Retina (tissue), 1 donor: ENCODE measurements around the gene CCDC85A.

Experiments
- DNase-seq: peaks from one replicate; pipeline ENCODE4 v3.0.0-alpha.2; 2016

The CCDC85A gene

GRCh38 chr2:56314796-56315195 lies 131.0 kb downstream of the CCDC85A start:
- no peak for DNase-seq

- no peak for DNase-seq
Observed at GRCh38 chr2:56315376-56315775, 131.6 kb downstream of the CCDC85A start.

GRCh38 chr2:56316011-56316410 lies 132.2 kb downstream of the CCDC85A start:
- DNase-seq: no peak

GRCh38 chr2:56318147-56318546 lies 134.4 kb downstream of the CCDC85A start:
- no peak for DNase-seq

- DNase-seq: no peak
Observed at GRCh38 chr2:56325661-56326345, 142.0 kb downstream of the CCDC85A start.

- DNase-seq: no peak
Observed at GRCh38 chr2:56326346-56326741, 142.6 kb downstream of the CCDC85A start.

GRCh38 chr2:56331810-56332209 lies 148.0 kb downstream of the CCDC85A start:
- DNase-seq: no peak

- no peak for DNase-seq
Observed at GRCh38 chr2:56333812-56334485, 150.2 kb downstream of the CCDC85A start.

GRCh38 chr2:56334622-56335021 lies 150.8 kb downstream of the CCDC85A start:
- no peak for DNase-seq

GRCh38 chr2:56335101-56335500 lies 151.3 kb downstream of the CCDC85A start:
- DNase-seq: no peak

GRCh38 chr2:56337342-56337741 lies 153.6 kb downstream of the CCDC85A start:
- no peak for DNase-seq

GRCh38 chr2:56338232-56338631 lies 154.4 kb downstream of the CCDC85A start:
- DNase-seq: no peak

- no peak for DNase-seq
Observed at GRCh38 chr2:56344771-56345170, 161.0 kb downstream of the CCDC85A start.

- no peak for DNase-seq
Observed at GRCh38 chr2:56347881-56348280, 164.1 kb downstream of the CCDC85A start.

- DNase-seq: no peak
Observed at GRCh38 chr2:56348392-56349210, 164.8 kb downstream of the CCDC85A start.

- no peak for DNase-seq
Observed at GRCh38 chr2:56357655-56358295, 174.0 kb downstream of the CCDC85A start.

- no peak for DNase-seq
Observed at GRCh38 chr2:56361844-56362243, 178.1 kb downstream of the CCDC85A start.

GRCh38 chr2:56364902-56365301 lies 181.1 kb downstream of the CCDC85A start:
- no peak for DNase-seq

- no peak for DNase-seq
Observed at GRCh38 chr2:56369316-56369715, 185.5 kb downstream of the CCDC85A start.

GRCh38 chr2:56372071-56372656 lies 188.4 kb downstream of the CCDC85A start:
- no peak for DNase-seq

- DNase-seq: no peak
Observed at GRCh38 chr2:56375251-56375650, 191.5 kb downstream of the CCDC85A start.

GRCh38 chr2:56376699-56377665 lies 193.2 kb downstream of the CCDC85A start:
- no peak for DNase-seq
